SU-DHL-6 (cell line): ENCODE data around the gene C19orf25.

ENCODE experiments used
- EZH2phosphoT487 ChIP-seq: fragments of 200-600 bp; sonication (generic), shearing (Covaris generic); conservative IDR thresholded peaks from 2 replicates; pipeline ENCODE4 v1.6.1; 2018; ENCODE audit warnings: mild to moderate bottlenecking, antibody characterized with exemption, low read length, moderate library complexity, mixed read lengths
- TF ChIP-seq, protein P1 (sequence below): fragments of 200-600 bp; sonication (generic); IDR thresholded peaks from one replicate; pipeline ENCODE4 v1.5.1; 2017; ENCODE audit warnings: antibody characterized with exemption, mild to moderate bottlenecking, low read length, moderate library complexity; ENCODE audit not compliant: insufficient read depth, poor library complexity, severe bottlenecking

DNA sequence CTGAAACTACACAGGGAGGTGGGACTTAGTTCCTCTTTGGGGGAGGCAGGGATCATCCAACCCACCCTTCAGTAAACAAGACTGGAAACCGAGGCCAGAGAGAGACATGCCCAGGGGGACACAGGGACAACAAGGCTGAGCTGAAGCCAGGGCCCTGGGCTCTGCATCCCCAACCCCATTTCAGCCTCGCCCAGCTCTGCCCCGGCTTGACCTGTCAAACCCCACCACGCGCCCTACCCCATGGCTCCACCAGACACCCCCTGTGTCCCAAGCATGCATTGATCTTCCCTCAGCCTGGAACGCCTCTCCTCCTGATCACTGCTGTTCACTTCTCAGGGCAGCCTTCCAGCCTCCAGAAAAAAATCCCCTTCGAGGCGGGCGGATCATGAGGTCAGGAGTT, 31.1 kb downstream of the C19orf25 start:
- TF ChIP-seq, protein P1, sequence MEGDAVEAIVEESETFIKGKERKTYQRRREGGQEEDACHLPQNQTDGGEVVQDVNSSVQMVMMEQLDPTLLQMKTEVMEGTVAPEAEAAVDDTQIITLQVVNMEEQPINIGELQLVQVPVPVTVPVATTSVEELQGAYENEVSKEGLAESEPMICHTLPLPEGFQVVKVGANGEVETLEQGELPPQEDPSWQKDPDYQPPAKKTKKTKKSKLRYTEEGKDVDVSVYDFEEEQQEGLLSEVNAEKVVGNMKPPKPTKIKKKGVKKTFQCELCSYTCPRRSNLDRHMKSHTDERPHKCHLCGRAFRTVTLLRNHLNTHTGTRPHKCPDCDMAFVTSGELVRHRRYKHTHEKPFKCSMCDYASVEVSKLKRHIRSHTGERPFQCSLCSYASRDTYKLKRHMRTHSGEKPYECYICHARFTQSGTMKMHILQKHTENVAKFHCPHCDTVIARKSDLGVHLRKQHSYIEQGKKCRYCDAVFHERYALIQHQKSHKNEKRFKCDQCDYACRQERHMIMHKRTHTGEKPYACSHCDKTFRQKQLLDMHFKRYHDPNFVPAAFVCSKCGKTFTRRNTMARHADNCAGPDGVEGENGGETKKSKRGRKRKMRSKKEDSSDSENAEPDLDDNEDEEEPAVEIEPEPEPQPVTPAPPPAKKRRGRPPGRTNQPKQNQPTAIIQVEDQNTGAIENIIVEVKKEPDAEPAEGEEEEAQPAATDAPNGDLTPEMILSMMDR, result no peak
- TF ChIP-seq EZH2phosphoT487, result no peak
